Endothelial cell of umbilical vein (primary cell): ENCODE data around the gene RPIA. TPM values are rescaled to one million over a fixed set of nuclear protein-coding genes. Genes with fewer than 3 reads are reported as not detected.

Experiments used
- BruUV-seq: library from RNA; stranded (reverse); fragments of 400-500 nt; replicated peaks from 2 replicates; lab custom pipeline; 2021; lab: Mats Ljungman, UMichigan
- CTCF ChIA-PET: fragments of 300-600, 350-600 bp; sonication (Branson Sonifier 250); formaldehyde crosslinking; loops from one replicate; lab custom pipeline; 2021; ENCODE audit warnings: antibody characterized with exemption, inconsistent platforms; lab: Charles Lee
- POLR2A ChIA-PET: fragments of 300-600, 350-600 bp; sonication (Branson Sonifier 250); formaldehyde crosslinking; loops from one replicate; lab custom pipeline; 2021; ENCODE audit warnings: antibody characterized with exemption, inconsistent platforms; lab: Charles Lee
- DNase-seq: peaks from one replicate; pipeline ENCODE4 v3.0.0-alpha.2; 2011; ENCODE audit warnings: low read depth, low spot score
- FAIRE-seq: peaks from 2 replicates; lab custom pipeline; 2011; peaks lifted over from hg19 to GRCh38; lab: Jason Lieb, UNC
- H2AFZ ChIP-seq: 2 replicates; pipeline ENCODE4 v1.6.0; 2012; ENCODE audit warnings: low read depth, low read length, control low read depth, inconsistent platforms
- H3K27ac ChIP-seq: 2 replicates; pipeline ENCODE4 v1.5.1; 2011; ENCODE audit warnings: low read depth, mild to moderate bottlenecking, control low read depth, low read length, moderate library complexity; ENCODE audit not compliant: insufficient read depth
- H3K27me3 ChIP-seq, 2 experiments: 2 replicates each; pipeline versions ENCODE4 v1.6.0 to v1.6.1; 2011; ENCODE audit warnings: low read length in 2 of 2, mixed read lengths in 1 of 2; ENCODE audit not compliant: control insufficient read depth in 2 of 2, insufficient read depth in 2 of 2
- H3K36me3 ChIP-seq, 2 experiments: 2 replicates in 1 of 2; 3 replicates in 1 of 2; pipeline ENCODE4 v1.5.1; 2011; ENCODE audit warnings: low read length in 2 of 2, mild to moderate bottlenecking in 1 of 2, moderate library complexity in 1 of 2; ENCODE audit not compliant: control insufficient read depth in 2 of 2, insufficient read depth in 2 of 2; ENCODE audit errors: extremely low read depth in 1 of 2
- H3K4me1 ChIP-seq: 3 replicates; pipeline ENCODE4 v1.5.1; 2011; ENCODE audit warnings: mild to moderate bottlenecking, low read length; ENCODE audit not compliant: control insufficient read depth, insufficient read depth; ENCODE audit errors: extremely low read depth
- H3K4me2 ChIP-seq: 2 replicates; pipeline ENCODE4 v1.6.1; 2011; ENCODE audit warnings: low read length, control low read depth, mixed read lengths; ENCODE audit not compliant: insufficient read depth
- H3K4me3 ChIP-seq, 3 experiments: fragments of 200-600 bp in 1 of 3; sonication (generic), shearing (Covaris generic) in 1 of 3; replicated peaks in 1 of 3; 2 replicates each; pipeline ENCODE4 v1.5.1; 2011 to 2016; ENCODE audit warnings: control low read depth in 3 of 3, low read length in 3 of 3, mild to moderate bottlenecking in 2 of 3, inconsistent platforms in 1 of 3, low read depth in 1 of 3, moderate library complexity in 1 of 3; ENCODE audit not compliant: insufficient read depth in 1 of 3
- H3K79me2 ChIP-seq: 2 replicates; pipeline ENCODE4 v1.6.0; 2012; ENCODE audit warnings: low read length, inconsistent platforms; ENCODE audit not compliant: control insufficient read depth, insufficient read depth
- H3K9ac ChIP-seq: replicated peaks from 2 replicates; pipeline ENCODE3; 2011; ENCODE audit warnings: low read length, control low read depth; ENCODE audit not compliant: insufficient read depth; ENCODE audit errors: extremely low read depth
- H3K9me1 ChIP-seq: replicated peaks from 3 replicates; pipeline ENCODE4 v1.6.0; 2011; ENCODE audit warnings: mild to moderate bottlenecking, low read length; ENCODE audit not compliant: control insufficient read depth, insufficient read depth; ENCODE audit errors: extremely low read depth
- H3K9me3 ChIP-seq: replicated peaks from 2 replicates; pipeline ENCODE4 v1.5.1; 2012; ENCODE audit warnings: low read length, inconsistent platforms; ENCODE audit not compliant: control insufficient read depth, insufficient read depth
- H4K20me1 ChIP-seq: replicated peaks from 2 replicates; pipeline ENCODE3; 2011; ENCODE audit warnings: mild to moderate bottlenecking, low read length; ENCODE audit not compliant: control insufficient read depth, insufficient read depth; ENCODE audit errors: extremely low read depth
- EZH2 ChIP-seq: IDR thresholded peaks from 2 replicates; pipeline ENCODE4 v1.6.1; 2012; ENCODE audit warnings: borderline replicate concordance, low read depth, mild to moderate bottlenecking, moderate library complexity, low read length, inconsistent platforms; ENCODE audit not compliant: severe bottlenecking
- FOS ChIP-seq: IDR thresholded peaks from 2 replicates; pipeline ENCODE4 v1.6.1; 2011; ENCODE audit warnings: mild to moderate bottlenecking, low read length, moderate library complexity, borderline replicate concordance; ENCODE audit not compliant: insufficient read depth
- GATA2 ChIP-seq: IDR thresholded peaks from 2 replicates; pipeline ENCODE4 v1.7.0; 2011; ENCODE audit warnings: low read depth, mild to moderate bottlenecking, moderate library complexity, mixed read lengths, low read length; ENCODE audit not compliant: insufficient read length, insufficient read depth
- JUN ChIP-seq: IDR thresholded peaks from 2 replicates; pipeline ENCODE4 v1.6.1; 2011; ENCODE audit warnings: borderline replicate concordance, low read depth; ENCODE audit not compliant: insufficient read length, insufficient read depth
- MAX ChIP-seq: IDR thresholded peaks from 2 replicates; pipeline ENCODE4 v1.6.1; 2011; ENCODE audit not compliant: insufficient read depth, insufficient read length
- MYC ChIP-seq: IDR thresholded peaks from one replicate; pipeline ENCODE4 v1.6.1; 2011; ENCODE audit warnings: mild to moderate bottlenecking, low read depth, low read length
- POLR2A ChIP-seq: IDR thresholded peaks from 2 replicates; pipeline ENCODE4 v1.6.1; 2012; ENCODE audit warnings: low read depth, mild to moderate bottlenecking, control low read depth, low read length
- POLR2AphosphoS5 ChIP-seq: IDR thresholded peaks from 2 replicates; pipeline ENCODE4 v1.6.1; 2012; ENCODE audit warnings: low read depth, mild to moderate bottlenecking, control low read depth, low read length, moderate library complexity; ENCODE audit not compliant: insufficient read depth
- dilution Hi-C: fragments of 300-500 bp; cut with MboI; formaldehyde crosslinking; loops from one replicate; pipeline ENCODE4 v1.15.0; 2019; ENCODE audit warnings: low sequenced_read_pairs; ENCODE audit not compliant: extremely low pct_ligation_motif_present
- intact Hi-C: fragments of 100-400 bp; cut with micrococcal nuclease; formaldehyde crosslinking; loops from one replicate; pipeline ENCODE4 v1.10.0; 2022
- polyA plus RNA-seq, 4 experiments: library from polyadenylated mRNA; depleted of rRNA in 3 of 4; stranded (reverse) in 3 of 4; unstranded in 1 of 4; fragments of >200 nt; gene quantifications; 2 replicates each; pipeline versions ENCODE4 v1.2.1 to v1.2.3, GENCODE V29; 2011 to 2012; ENCODE audit warnings: missing spikeins in 1 of 4
- total RNA-seq: library from RNA; stranded (reverse); gene quantifications from 2 replicates; pipeline ENCODE4 v1.2.3, GENCODE V29; 2021
- TF ChIP-seq, protein P1 (sequence below), 2 donors: IDR thresholded peaks; 1 replicate in 1 of 2; 2 replicates in 1 of 2; pipeline ENCODE4 v1.5.1; 2011; ENCODE audit warnings: low read length in 2 of 2, mild to moderate bottlenecking in 2 of 2, moderate library complexity in 2 of 2, control low read depth in 1 of 2, inconsistent platforms in 1 of 2, low read depth in 1 of 2; ENCODE audit not compliant: insufficient read depth in 1 of 2; ENCODE audit errors: extremely low read depth in 1 of 2

RPIA gene
- total and polyA plus RNA-seq, 2 donors (not counting 3 experiments of a cell fraction or from before 2014, with no cell fraction given): 15.7 to 30.3 TPM

DNA sequence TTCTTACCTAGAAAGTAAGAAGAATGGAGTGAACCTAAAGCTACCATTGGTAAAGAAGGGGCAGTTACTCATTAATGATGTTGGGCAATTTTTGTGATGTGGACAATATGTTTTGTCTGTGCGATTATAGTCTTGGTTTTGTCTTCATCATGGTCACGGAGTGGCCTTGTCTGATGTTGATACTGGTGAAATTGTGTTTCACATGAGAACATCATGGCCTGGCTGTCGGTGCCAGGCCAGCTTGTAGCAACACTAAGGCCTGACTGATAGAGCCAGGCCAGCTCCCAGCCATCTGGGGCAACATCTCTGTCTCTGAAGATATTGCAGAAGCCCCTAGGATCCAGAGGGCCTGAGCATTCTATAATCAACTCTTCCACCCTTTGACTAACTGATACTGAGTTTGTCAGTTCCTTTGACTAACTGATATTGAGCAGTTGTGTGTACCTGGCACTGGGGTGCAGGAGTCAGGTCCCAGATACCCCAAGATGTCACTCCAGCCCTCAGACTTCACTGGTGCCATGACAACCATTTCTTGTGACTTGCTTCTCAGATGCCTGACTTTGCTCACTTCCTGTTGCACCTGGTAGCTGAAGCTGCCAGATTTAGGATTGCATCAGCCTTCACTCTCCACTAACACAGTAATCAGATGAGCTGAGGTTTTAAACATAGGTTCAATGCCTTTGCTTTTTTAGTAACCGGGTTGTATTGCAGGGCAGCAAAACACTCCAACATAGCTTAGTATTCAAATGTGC, 62.5 kb downstream of the RPIA start:
- Histone ChIP-seq H3K9me3 (no peaks in the 10 kb centered on the region), H3K4me2 (no peak overlapping the region), H2AFZ (no peak overlapping the region), H3K27ac (no peak overlapping the region), H4K20me1 (no peaks in the 10 kb centered on the region), H3K4me1 (no peaks in the 10 kb centered on the region), H3K79me2 (no peaks in the 10 kb centered on the region), H3K9me1 (no peaks in the 10 kb centered on the region), H3K27me3 (no peaks in the 10 kb centered on the region), H3K4me3 (no peak overlapping the region), H3K36me3 (peaks cover 2 to 9% of the 10 kb centered on the region in 2 experiments), H3K9ac (no peak overlapping the region)
- DNase-seq: peak; percentile 22
- no TSS peak for BruUV-seq
- dilution Hi-C loops (no loop called here), intact Hi-C loops (no loop called here)
- FAIRE-seq: no peak
- CTCF ChIA-PET: interaction anchor here (0.8 to 2.5 kb wide), 9 partner anchors 7 to 563 kb away, joined by 3 to 11 read pairs (median 3); no protein-coding TSS in a partner anchor
- no peak for TF ChIP-seq GATA2
- no peak for TF ChIP-seq JUN
- POLR2A ChIA-PET: no interaction called here

DNA sequence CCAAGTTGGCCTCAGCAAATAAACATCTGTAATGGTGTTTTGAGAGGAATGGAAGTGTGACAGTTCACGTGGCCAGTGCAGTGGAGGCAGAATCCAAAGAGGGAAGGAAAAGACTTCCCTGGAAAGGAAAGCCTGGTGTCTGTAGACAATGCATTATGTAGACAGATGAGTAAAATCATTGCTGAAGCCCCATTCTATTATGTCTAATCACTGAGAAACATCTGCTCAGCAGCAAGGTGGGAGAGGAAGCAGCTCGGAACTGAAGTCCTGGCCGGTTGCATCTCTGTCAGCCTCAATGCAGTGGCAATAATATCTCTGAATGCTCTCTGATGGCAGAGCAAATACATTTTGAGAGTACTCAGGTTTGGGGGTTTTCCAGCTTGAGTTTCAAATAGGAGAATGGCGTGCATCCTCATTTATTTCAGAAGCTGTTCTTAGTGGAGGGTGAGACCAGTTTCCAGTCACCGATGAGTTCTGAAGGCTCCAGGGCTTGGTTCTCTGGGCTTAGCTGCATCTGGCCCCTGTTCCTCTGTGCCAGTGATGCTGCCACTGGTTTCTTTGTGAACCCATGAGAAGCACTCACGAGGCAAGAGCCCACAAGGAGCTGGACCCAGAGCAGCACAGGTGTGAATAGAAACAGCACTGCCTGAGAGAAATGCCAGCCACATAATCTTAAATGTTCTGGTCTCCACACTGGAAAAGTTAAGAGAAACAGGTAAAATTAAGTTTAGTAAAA, 63.3 kb downstream of the RPIA start:
- no peak for FAIRE-seq
- CTCF ChIA-PET: interaction anchor here (0.9 to 1.7 kb wide), 6 partner anchors 10 to 126 kb away, joined by 3 to 6 read pairs (median 4); no protein-coding TSS in a partner anchor
- dilution Hi-C loops: no loop called here

More for the DNA sequence above, 63.3 kb downstream of the RPIA start:
- BruUV-seq: no TSS peak
- Histone ChIP-seq H3K4me3 (no peak overlapping the region), H3K4me1 (no peaks in the 10 kb centered on the region), H2AFZ (no peak overlapping the region), H3K36me3 (peaks cover 2 to 7% of the 10 kb centered on the region in 2 experiments), H3K4me2 (no peak overlapping the region), H3K9ac (no peak overlapping the region), H3K79me2 (no peaks in the 10 kb centered on the region), H3K27ac (no peak overlapping the region), H3K9me1 (no peaks in the 10 kb centered on the region), H4K20me1 (no peaks in the 10 kb centered on the region), H3K27me3 (no peaks in the 10 kb centered on the region), H3K9me3 (no peaks in the 10 kb centered on the region)
- POLR2A ChIA-PET: no interaction called here
- intact Hi-C loops: no loop called here
- TF ChIP-seq EZH2: no peak
- no peak for TF ChIP-seq FOS
- no peak for TF ChIP-seq MYC
- no peak for TF ChIP-seq POLR2AphosphoS5
- TF ChIP-seq GATA2: no peak
- TF ChIP-seq POLR2A: no peak
- TF ChIP-seq JUN: no peak
- TF ChIP-seq MAX: no peak
- TF ChIP-seq, protein P1, sequence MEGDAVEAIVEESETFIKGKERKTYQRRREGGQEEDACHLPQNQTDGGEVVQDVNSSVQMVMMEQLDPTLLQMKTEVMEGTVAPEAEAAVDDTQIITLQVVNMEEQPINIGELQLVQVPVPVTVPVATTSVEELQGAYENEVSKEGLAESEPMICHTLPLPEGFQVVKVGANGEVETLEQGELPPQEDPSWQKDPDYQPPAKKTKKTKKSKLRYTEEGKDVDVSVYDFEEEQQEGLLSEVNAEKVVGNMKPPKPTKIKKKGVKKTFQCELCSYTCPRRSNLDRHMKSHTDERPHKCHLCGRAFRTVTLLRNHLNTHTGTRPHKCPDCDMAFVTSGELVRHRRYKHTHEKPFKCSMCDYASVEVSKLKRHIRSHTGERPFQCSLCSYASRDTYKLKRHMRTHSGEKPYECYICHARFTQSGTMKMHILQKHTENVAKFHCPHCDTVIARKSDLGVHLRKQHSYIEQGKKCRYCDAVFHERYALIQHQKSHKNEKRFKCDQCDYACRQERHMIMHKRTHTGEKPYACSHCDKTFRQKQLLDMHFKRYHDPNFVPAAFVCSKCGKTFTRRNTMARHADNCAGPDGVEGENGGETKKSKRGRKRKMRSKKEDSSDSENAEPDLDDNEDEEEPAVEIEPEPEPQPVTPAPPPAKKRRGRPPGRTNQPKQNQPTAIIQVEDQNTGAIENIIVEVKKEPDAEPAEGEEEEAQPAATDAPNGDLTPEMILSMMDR (IDR thresholded peaks at IDR 0.05; ENCODE audit: extremely low read depth in 1 of 2, insufficient read depth in 1 of 2, low read depth in 1 of 2, low read length in 2 of 2): no peak
- no peak for DNase-seq
